ENCODE results near the gene TSPOAP1. TPM values are rescaled to one million over a fixed set of nuclear protein-coding genes. Genes with fewer than 3 reads are reported as not detected.

The TSPOAP1 gene
- total and polyA plus RNA-seq, 4 experiments from 2014 or later: 0.80 to 19.1 (median 15.8) TPM; not detected in 1

GRCh38 chr17:58308985-58309917 lies 19.3 kb downstream of the TSPOAP1 start:
- Histone ChIP-seq H3K27me3 (ENCODE audit: insufficient read depth, low read length) (no peaks in the 10 kb centered on the region), H3K36me3 (ENCODE audit: insufficient read depth, low read length) (peaks cover 4% of the 10 kb centered on the region), H3K9me3 (ENCODE audit: control insufficient read depth in 1 of 2, low read length in 2 of 2) (no peaks in the 10 kb centered on the region), H3K4me3 (ENCODE audit: low read length in 2 of 2) (no peak overlapping the region), H3K27ac (ENCODE audit: low read depth, low read length) (no peak overlapping the region), H3K4me1 (ENCODE audit: insufficient read depth, low read length) (peaks cover 4% of the 10 kb centered on the region)
- ChIA-PET CTCF (ENCODE audit: partially characterized antibody) (interaction anchor here (0.8 to 2.1 kb wide), 3 partner anchors 8 to 695 kb away, joined by 3 to 9 read pairs (median 6); partner anchors contain the start of gene RNF43), POLR2A (ENCODE audit: partially characterized antibody) (interaction anchor here (0.9 to 1.0 kb wide), 2 partner anchors 35 to 42 kb away, joined by 3 read pairs; partner anchors contain the start of gene SUPT4H1)
- Mint-ChIP-seq H3K4me1 (peaks cover under 1 to 8% (median 4%) of the 10 kb centered on the region in 4 donors), H3K4me3 (no peak overlapping the region), H3K27ac (peak overlapping the region in 2 of 7 donors; percentile 53 to 55), H3K27me3 (no peaks in the 10 kb centered on the region), H3K9me3 (no peaks in the 10 kb centered on the region), H3K36me3 (peaks cover 12 to 14% of the 10 kb centered on the region in 2 donors)
- intact Hi-C loops (cut with micrococcal nuclease): no loop called here
- no peak for DNase-seq

- Mint-ChIP-seq H3K4me3 (no peak overlapping the region), H3K9me3 (no peaks in the 10 kb centered on the region), H3K4me1 (peaks cover 3 to 12% (median 7%) of the 10 kb centered on the region in 4 donors), H3K36me3 (peaks cover 12 to 16% of the 10 kb centered on the region in 2 donors), H3K27me3 (no peaks in the 10 kb centered on the region), H3K27ac (no peak overlapping the region)
- ChIA-PET CTCF (ENCODE audit: partially characterized antibody) (interaction anchor here (2.0 to 2.1 kb wide), 2 partner anchors 9 to 109 kb away, joined by 6 to 9 read pairs; partner anchors contain the start of gene RNF43), POLR2A (ENCODE audit: partially characterized antibody) (interaction anchor here (0.9 to 1.6 kb wide), 5 partner anchors 20 to 44 kb away, joined by 3 to 5 read pairs (median 3); partner anchors contain the start of gene SUPT4H1)
- intact Hi-C loops (cut with micrococcal nuclease): no loop called here
- DNase-seq: no peak
- H3K4me1 ChIP-seq (ENCODE audit: insufficient read depth, low read length): peaks cover 4% of the 10 kb centered on the region
- no peak overlapping the region for H3K4me3 ChIP-seq (ENCODE audit: low read length in 2 of 2)
- H3K36me3 ChIP-seq (ENCODE audit: insufficient read depth, low read length): peaks cover 4% of the 10 kb centered on the region
- H3K27ac ChIP-seq (ENCODE audit: low read depth, low read length): no peak overlapping the region
- H3K9me3 ChIP-seq (ENCODE audit: control insufficient read depth in 1 of 2, low read length in 2 of 2): no peaks in the 10 kb centered on the region
- no peaks in the 10 kb centered on the region for H3K27me3 ChIP-seq (ENCODE audit: insufficient read depth, low read length)
Observed at GRCh38 chr17:58308173-58308984, 20.2 kb downstream of the TSPOAP1 start.

- intact Hi-C loops (cut with micrococcal nuclease): no loop called here
- Mint-ChIP-seq H3K27ac (peak overlapping the region in 2 of 7 donors; percentile 40 to 48), H3K36me3 (peaks cover 12 to 13% of the 10 kb centered on the region in 2 donors), H3K27me3 (no peaks in the 10 kb centered on the region), H3K4me1 (peaks cover 3 to 10% (median 7%) of the 10 kb centered on the region in 4 donors), H3K9me3 (no peaks in the 10 kb centered on the region), H3K4me3 (no peak overlapping the region)
- ChIA-PET CTCF (ENCODE audit: partially characterized antibody) (interaction anchor here (2.0 to 2.1 kb wide), 2 partner anchors 10 to 110 kb away, joined by 6 to 9 read pairs; partner anchors contain the start of gene RNF43), POLR2A (ENCODE audit: partially characterized antibody) (interaction anchor here (1.0 to 1.6 kb wide), 3 partner anchors 20 to 44 kb away, joined by 3 to 5 read pairs (median 4); partner anchors contain the start of gene SUPT4H1)
- H3K27me3 ChIP-seq (ENCODE audit: insufficient read depth, low read length): no peaks in the 10 kb centered on the region
- H3K9me3 ChIP-seq (ENCODE audit: control insufficient read depth in 1 of 2, low read length in 2 of 2): no peaks in the 10 kb centered on the region
- H3K4me3 ChIP-seq (ENCODE audit: low read length in 2 of 2): no peak overlapping the region
- H3K4me1 ChIP-seq (ENCODE audit: insufficient read depth, low read length): peaks cover 4% of the 10 kb centered on the region
- H3K36me3 ChIP-seq (ENCODE audit: insufficient read depth, low read length): peaks cover 4% of the 10 kb centered on the region
- H3K27ac ChIP-seq (ENCODE audit: low read depth, low read length): no peak overlapping the region
- no peak for DNase-seq
Observed at GRCh38 chr17:58307468-58308172, 21.0 kb downstream of the TSPOAP1 start.

GRCh38 chr17:58306131-58306951 lies 22.3 kb downstream of the TSPOAP1 start:
- ChIA-PET POLR2A (ENCODE audit: partially characterized antibody) (interaction anchor here (0.9 kb wide), 1 partner anchor 38 kb away, joined by 4 read pairs; no protein-coding TSS in a partner anchor), CTCF (ENCODE audit: partially characterized antibody) (interaction anchor here (1.0 to 4.3 kb wide), 5 partner anchors 9 to 111 kb away, joined by 3 to 52 read pairs (median 27); partner anchors contain the start of gene RNF43)
- Mint-ChIP-seq H3K36me3 (peaks cover 12% of the 10 kb centered on the region in 2 donors), H3K27me3 (no peaks in the 10 kb centered on the region), H3K9me3 (no peaks in the 10 kb centered on the region), H3K4me1 (peaks cover 3 to 10% (median 5%) of the 10 kb centered on the region in 4 donors), H3K4me3 (no peak overlapping the region), H3K27ac (peak overlapping the region in 1 of 7 donors; percentile 41)
- no peaks in the 10 kb centered on the region for H3K27me3 ChIP-seq (ENCODE audit: insufficient read depth, low read length)
- no peaks in the 10 kb centered on the region for H3K9me3 ChIP-seq (ENCODE audit: control insufficient read depth in 1 of 2, low read length in 2 of 2)
- intact Hi-C loops (cut with micrococcal nuclease): no loop called here
- DNase-seq: no peak
- H3K4me3 ChIP-seq (ENCODE audit: low read length in 2 of 2): no peak overlapping the region
- H3K27ac ChIP-seq (ENCODE audit: low read depth, low read length): no peak overlapping the region
- peaks cover 4% of the 10 kb centered on the region for H3K4me1 ChIP-seq (ENCODE audit: insufficient read depth, low read length)
- peaks cover 4% of the 10 kb centered on the region for H3K36me3 ChIP-seq (ENCODE audit: insufficient read depth, low read length)

GRCh38 chr17:58305626-58306025 lies 23.0 kb downstream of the TSPOAP1 start:
- H3K36me3 ChIP-seq (ENCODE audit: insufficient read depth, low read length): peaks cover 4% of the 10 kb centered on the region
- Mint-ChIP-seq H3K27ac (no peak overlapping the region), H3K4me3 (no peak overlapping the region), H3K4me1 (peaks cover 4 to 10% (median 5%) of the 10 kb centered on the region in 4 donors), H3K27me3 (no peaks in the 10 kb centered on the region), H3K9me3 (no peaks in the 10 kb centered on the region), H3K36me3 (peaks cover 12% of the 10 kb centered on the region in 2 donors)
- H3K27ac ChIP-seq (ENCODE audit: low read depth, low read length): no peak overlapping the region
- peaks cover 4% of the 10 kb centered on the region for H3K4me1 ChIP-seq (ENCODE audit: insufficient read depth, low read length)
- no peaks in the 10 kb centered on the region for H3K9me3 ChIP-seq (ENCODE audit: control insufficient read depth in 1 of 2, low read length in 2 of 2)
- DNase-seq: no peak
- ChIA-PET POLR2A (ENCODE audit: partially characterized antibody) (interaction anchor here (0.9 kb wide), 1 partner anchor 39 kb away, joined by 4 read pairs; no protein-coding TSS in a partner anchor), CTCF (ENCODE audit: partially characterized antibody) (interaction anchor here (0.9 to 4.3 kb wide), 8 partner anchors 10 to 143 kb away, joined by 3 to 52 read pairs (median 7); partner anchors contain the start of gene RNF43)
- intact Hi-C loops (cut with micrococcal nuclease): no loop called here
- H3K27me3 ChIP-seq (ENCODE audit: insufficient read depth, low read length): no peaks in the 10 kb centered on the region
- no peak overlapping the region for H3K4me3 ChIP-seq (ENCODE audit: low read length in 2 of 2)
